Measurements from ENCODE around the gene ST3GAL3. TPM values are rescaled to one million over a fixed set of nuclear protein-coding genes. Genes with fewer than 3 reads are reported as not detected.

Gene ST3GAL3
- total RNA-seq, 1 donor from 2014 or later: 14.9 TPM

DNA sequence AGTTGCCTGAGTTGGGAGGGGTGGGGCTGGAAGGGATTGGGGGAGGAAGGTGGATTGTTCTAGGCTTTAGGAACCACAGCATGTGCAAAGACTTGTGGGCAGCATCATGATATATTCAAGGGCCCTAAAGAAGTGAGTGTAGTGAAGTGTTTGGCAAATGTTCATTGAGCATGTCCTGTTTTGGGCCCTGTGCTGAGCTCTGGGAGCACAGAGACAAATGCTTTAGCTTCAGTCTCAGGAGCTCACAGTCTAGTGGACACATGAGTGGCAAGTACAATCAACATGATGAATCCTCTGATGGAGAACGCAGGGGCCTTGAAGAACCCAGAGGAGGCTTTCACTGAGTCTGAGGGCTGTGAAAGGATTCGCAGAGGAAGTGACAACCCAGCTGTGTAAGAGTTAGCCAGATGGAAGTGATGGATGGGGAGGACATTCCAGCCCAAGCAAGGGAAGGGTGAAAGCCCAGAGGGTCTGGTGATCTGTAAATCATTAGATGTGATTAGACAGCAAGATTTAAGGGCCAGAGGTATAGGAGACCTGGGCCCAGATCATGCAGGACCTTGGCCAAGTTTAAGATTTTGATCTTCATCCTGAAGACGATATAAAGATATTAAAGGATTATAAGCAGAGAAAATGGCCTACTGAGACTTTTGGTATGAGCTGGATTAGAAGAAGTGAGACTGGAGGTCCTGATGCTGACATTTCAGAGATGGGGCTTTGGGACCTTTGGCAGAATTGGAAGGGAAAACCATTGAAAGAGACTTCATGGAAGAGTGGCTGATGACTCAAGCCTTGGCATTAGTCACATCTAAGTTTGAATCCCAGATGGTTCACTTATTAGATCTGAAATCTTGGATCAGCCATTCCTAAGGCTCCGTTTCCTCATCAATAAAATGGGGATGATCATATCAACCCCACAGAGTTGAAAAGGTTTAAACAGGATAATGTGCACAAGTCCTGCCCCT, 244.0 kb downstream of the ST3GAL3 start:
- Mint-ChIP-seq H3K4me1 (ENCODE audit: unreplicated experiment) (peaks cover 7% of the 10 kb centered on the region), H3K27me3 (ENCODE audit: unreplicated experiment) (peaks cover 5% of the 10 kb centered on the region), H3K4me3 (ENCODE audit: unreplicated experiment) (no peak overlapping the region), H3K9me3 (ENCODE audit: unreplicated experiment) (no peaks in the 10 kb centered on the region), H3K36me3 (ENCODE audit: low read depth, unreplicated experiment) (peaks cover 5% of the 10 kb centered on the region), H3K27ac (ENCODE audit: unreplicated experiment) (no peak overlapping the region)
- TF ChIP-seq, protein P1, sequence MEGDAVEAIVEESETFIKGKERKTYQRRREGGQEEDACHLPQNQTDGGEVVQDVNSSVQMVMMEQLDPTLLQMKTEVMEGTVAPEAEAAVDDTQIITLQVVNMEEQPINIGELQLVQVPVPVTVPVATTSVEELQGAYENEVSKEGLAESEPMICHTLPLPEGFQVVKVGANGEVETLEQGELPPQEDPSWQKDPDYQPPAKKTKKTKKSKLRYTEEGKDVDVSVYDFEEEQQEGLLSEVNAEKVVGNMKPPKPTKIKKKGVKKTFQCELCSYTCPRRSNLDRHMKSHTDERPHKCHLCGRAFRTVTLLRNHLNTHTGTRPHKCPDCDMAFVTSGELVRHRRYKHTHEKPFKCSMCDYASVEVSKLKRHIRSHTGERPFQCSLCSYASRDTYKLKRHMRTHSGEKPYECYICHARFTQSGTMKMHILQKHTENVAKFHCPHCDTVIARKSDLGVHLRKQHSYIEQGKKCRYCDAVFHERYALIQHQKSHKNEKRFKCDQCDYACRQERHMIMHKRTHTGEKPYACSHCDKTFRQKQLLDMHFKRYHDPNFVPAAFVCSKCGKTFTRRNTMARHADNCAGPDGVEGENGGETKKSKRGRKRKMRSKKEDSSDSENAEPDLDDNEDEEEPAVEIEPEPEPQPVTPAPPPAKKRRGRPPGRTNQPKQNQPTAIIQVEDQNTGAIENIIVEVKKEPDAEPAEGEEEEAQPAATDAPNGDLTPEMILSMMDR (IDR thresholded peaks at IDR 0.05; ENCODE audit: unreplicated experiment): no peak
- DNase-seq (ENCODE audit: low spot score): no peak

DNA sequence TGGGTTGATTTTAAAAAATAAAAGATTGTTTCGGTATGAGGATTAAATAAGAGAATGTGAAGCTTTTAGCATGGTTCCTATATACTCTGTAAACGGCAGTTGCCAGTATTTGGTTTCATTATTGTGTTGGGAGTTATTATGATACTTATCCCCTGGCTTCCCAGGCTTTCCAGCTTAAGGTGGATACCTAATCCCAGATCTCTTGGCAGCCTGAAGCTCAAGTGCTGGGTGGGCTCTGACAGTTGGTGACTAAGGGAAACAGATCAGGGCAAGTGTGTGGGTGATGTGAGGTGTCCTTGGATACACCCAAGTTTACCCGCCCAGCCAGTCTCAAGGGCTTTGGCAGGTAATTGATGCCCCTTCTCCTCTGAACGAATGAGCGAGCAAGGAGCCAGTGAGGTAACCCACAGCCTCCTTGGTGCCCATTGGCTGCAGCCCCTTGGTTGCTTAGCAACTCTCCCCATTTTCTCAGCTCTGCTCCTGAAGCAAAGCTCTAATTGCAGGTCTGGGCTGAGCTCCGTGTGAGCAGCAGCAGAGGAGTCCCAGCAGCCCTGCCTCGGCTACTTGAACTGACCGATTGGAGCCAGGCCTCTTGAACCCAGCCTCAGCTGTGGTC, 245.5 kb downstream of the ST3GAL3 start:
- Mint-ChIP-seq H3K9me3 (ENCODE audit: unreplicated experiment) (no peaks in the 10 kb centered on the region), H3K36me3 (ENCODE audit: low read depth, unreplicated experiment) (peaks cover 12% of the 10 kb centered on the region), H3K27ac (ENCODE audit: unreplicated experiment) (no peak overlapping the region), H3K27me3 (ENCODE audit: unreplicated experiment) (peaks cover 3% of the 10 kb centered on the region), H3K4me1 (ENCODE audit: unreplicated experiment) (peaks cover 3% of the 10 kb centered on the region), H3K4me3 (ENCODE audit: unreplicated experiment) (no peak overlapping the region)
- TF ChIP-seq, protein P1 (IDR thresholded peaks at IDR 0.05; ENCODE audit: unreplicated experiment): no peak
- no peak for DNase-seq (ENCODE audit: low spot score)

DNA sequence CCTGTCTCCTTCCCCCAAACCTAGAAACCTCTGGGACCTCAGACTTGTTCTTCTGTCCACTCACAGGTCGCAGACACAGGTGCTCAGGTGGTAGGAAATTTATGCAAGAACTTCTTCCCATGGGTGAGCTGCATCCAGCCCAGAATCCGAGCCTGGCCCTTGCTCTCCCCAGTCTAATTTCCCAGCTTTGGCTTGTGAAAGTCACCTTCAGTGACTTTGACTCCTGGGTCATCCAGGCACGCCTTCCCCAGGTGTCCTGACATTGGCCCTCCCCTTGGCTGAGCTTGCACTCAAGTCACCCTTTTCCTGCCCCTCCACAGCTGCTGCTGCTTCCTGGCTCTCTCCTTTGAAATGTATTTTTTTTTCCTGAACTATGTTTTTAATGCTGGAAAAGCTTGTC, 246.0 kb downstream of the ST3GAL3 start:
- Mint-ChIP-seq H3K27ac (ENCODE audit: unreplicated experiment) (no peak overlapping the region), H3K4me1 (ENCODE audit: unreplicated experiment) (peaks cover 3% of the 10 kb centered on the region), H3K4me3 (ENCODE audit: unreplicated experiment) (no peak overlapping the region), H3K36me3 (ENCODE audit: low read depth, unreplicated experiment) (peaks cover 17% of the 10 kb centered on the region), H3K9me3 (ENCODE audit: unreplicated experiment) (no peaks in the 10 kb centered on the region), H3K27me3 (ENCODE audit: unreplicated experiment) (peaks cover 2% of the 10 kb centered on the region)
- TF ChIP-seq, protein P1 (IDR thresholded peaks at IDR 0.05; ENCODE audit: unreplicated experiment): no peak
- no peak for DNase-seq (ENCODE audit: low spot score)

DNA sequence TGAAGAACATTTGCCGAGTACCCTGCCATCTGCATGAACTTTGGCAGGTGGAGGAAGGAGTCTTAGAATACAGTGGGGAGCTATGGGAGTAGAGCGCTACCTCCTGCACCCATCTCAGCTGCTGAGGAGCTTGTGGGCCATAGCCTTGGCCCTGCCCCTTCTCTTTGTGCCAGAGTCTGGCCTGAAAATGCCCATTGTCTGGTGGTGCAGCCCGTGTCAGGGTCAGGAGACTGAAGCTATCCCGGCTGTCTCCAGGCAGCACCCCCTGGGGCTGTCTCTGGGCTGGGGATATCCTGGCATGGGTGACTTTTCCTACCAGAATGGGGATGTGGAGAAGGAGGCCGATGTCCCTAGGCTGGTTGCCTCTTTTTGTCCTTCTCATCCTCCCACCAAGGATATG, 246.7 kb downstream of the ST3GAL3 start:
- peaks cover 3% of the 10 kb centered on the region for H3K4me1 Mint-ChIP-seq (ENCODE audit: unreplicated experiment)
- DNase-seq (ENCODE audit: low spot score): no peak
- H3K36me3 Mint-ChIP-seq (ENCODE audit: low read depth, unreplicated experiment): peaks cover 22% of the 10 kb centered on the region
- no peak overlapping the region for H3K4me3 Mint-ChIP-seq (ENCODE audit: unreplicated experiment)
- no peaks in the 10 kb centered on the region for H3K9me3 Mint-ChIP-seq (ENCODE audit: unreplicated experiment)
- H3K27me3 Mint-ChIP-seq (ENCODE audit: unreplicated experiment): peaks cover 2% of the 10 kb centered on the region
- TF ChIP-seq, protein P1 (IDR thresholded peaks at IDR 0.05; ENCODE audit: unreplicated experiment): no peak
- no peak overlapping the region for H3K27ac Mint-ChIP-seq (ENCODE audit: unreplicated experiment)

DNA sequence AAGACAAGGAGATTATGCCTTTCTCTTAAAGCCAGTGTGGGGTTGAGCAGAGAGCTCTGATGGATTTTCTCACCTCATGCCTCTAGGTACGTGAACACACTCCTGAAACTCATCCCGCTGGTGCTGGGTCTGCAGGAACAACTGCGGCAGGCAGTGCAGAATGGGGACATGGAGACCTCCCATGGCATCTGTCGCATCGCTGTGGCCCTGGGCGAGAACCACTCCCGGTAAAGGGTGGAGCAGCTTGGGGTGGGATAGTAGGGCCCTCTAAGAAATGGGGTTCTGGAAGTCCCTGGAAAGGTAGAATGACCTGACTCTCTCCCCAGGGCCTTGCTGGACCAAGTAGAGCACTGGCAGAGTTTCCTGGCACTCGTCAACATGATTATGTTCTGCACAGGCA, 248.9 kb downstream of the ST3GAL3 start:
- Mint-ChIP-seq H3K27me3 (ENCODE audit: unreplicated experiment) (peaks cover 2% of the 10 kb centered on the region), H3K4me3 (ENCODE audit: unreplicated experiment) (no peak overlapping the region), H3K9me3 (ENCODE audit: unreplicated experiment) (no peaks in the 10 kb centered on the region), H3K36me3 (ENCODE audit: low read depth, unreplicated experiment) (peaks cover 26% of the 10 kb centered on the region), H3K27ac (ENCODE audit: unreplicated experiment) (no peak overlapping the region), H3K4me1 (ENCODE audit: unreplicated experiment) (peaks cover 3% of the 10 kb centered on the region)
- TF ChIP-seq, protein P1 (IDR thresholded peaks at IDR 0.05; ENCODE audit: unreplicated experiment): no peak
- DNase-seq (ENCODE audit: low spot score): no peak

All from endothelial cell (in vitro differentiated cells).